IPS-NIHi11 (cell line): ENCODE data around the gene ZNF460.

ENCODE experiments used
- DNase-seq: peaks from one replicate; pipeline ENCODE4 v3.0.0; 2012; ENCODE audit warnings: mixed read lengths, low spot score

The ZNF460 gene

DNA sequence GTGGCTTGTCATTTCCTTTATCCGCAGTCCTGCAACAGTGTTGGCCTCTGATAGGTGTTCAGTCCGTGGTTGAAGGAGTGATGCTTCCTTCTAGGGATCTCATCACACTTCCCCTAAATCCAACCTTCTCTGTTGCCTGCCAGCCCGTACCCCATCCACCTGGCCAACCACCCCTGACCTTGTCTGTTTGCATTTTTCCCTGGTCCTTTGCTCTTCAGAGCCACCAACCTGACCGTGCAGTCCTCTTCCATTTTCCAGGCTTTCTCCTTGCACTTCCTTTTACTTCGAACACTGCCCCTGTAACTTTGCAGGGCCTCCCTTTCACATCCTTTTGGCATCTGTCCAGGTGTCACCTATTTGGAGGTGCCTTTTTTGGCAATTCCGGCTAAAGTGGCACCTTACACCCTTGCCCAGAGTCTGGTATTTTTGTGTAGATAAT, 696 bp downstream of the ZNF460 start:
- no peak for DNase-seq

DNA sequence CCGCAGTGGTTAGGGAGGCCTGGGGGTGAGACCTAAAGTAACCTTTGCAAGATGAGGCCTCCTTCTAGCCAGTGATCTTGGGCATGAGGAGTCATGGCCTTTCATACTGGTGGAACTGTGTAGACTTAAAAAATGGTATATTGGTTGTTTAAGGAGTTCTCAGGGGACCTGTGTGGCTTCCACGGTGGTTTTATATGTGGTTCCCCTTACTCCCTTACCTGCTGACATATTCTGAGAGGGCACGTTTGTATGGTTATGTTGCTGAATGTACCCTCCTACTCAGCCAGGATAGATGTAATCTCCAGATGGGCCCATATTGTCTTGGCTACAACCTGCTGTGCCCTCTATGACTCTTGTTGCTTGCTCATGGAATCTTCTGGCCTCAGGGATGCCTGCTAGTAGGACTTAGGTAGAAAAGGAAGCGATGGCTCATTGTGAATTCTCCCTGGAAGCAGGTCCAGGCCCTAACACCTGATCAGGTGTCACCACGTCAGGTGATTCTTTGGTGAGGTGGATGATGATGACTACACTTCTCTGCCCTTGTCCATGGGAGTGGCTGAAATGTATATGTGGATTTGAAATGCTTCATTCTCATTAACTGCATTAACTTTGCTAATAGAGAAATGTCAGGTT, 1.8 kb downstream of the ZNF460 start:
- DNase-seq: no peak

DNA sequence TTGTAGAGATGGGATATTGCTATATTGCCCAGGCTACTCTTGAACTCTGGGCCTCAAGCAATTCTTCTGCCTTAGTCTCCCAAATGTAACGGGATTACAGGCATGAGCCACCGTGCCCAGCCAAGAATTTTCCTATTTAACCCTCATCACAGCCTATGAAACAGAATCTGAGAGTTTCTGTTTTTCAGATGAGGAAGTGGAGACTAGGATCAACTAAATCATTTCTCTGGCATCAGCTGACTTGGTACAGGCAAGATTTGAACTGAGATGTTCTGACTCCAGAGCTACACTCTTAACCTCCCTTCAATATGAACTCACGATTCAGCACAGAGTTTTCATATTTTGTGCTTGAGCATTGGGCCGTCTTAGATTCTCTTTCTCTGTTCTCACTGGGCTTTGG, 8.1 kb downstream of the ZNF460 start:
- DNase-seq: no peak

DNA sequence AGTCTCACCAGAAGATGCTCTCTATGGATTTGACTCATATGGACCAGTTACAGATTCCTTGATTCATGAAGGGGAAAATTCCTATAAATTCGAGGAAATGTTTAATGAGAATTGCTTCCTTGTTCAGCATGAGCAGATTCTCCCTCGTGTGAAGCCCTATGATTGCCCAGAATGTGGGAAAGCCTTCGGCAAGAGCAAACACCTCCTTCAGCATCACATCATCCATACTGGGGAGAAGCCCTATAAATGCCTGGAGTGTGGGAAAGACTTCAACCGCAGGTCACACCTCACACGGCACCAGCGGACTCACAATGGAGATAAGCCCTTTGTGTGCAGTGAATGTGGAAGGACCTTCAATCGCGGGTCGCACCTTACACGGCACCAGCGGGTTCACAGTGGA, 10.7 kb downstream of the ZNF460 start:
- no peak for DNase-seq

DNA sequence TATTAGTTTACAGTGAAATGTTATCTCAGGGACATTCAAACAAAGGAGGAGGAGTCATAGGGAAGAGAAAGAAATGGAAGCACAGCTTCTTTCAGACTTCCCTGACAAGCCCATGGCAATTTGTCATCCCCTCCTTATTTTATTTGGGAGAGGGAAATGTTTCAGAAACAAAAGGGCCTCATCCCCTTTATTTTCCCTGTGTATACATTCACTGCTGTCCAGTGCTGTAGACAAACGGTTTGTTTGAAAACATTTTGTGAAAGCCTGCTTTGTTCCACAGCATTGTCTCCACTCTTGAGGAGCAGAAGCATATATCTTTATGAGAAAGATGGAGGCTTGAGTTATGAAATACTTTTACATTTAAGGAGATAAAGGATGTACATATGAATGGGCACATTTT, 12.3 kb downstream of the ZNF460 start:
- DNase-seq: no peak

DNA sequence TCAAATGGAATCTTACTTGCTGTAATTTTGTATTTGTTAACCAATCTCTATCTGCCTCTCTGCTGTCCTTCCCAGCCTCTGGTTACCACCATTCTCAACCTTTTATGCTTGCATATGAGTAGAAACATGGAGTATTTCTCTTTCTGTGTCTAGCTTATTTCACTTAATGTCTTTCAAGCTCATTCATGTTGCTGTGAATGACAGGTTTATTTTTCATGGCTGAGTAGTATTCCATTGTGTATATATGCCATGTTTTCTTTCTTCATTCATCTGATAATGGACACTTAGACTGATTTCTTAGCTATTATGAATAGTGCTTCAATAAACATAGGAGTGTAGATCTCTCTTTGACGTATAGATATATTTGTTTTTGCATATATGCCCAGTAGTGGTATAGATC, 13.4 kb downstream of the ZNF460 start:
- DNase-seq: no peak

DNA sequence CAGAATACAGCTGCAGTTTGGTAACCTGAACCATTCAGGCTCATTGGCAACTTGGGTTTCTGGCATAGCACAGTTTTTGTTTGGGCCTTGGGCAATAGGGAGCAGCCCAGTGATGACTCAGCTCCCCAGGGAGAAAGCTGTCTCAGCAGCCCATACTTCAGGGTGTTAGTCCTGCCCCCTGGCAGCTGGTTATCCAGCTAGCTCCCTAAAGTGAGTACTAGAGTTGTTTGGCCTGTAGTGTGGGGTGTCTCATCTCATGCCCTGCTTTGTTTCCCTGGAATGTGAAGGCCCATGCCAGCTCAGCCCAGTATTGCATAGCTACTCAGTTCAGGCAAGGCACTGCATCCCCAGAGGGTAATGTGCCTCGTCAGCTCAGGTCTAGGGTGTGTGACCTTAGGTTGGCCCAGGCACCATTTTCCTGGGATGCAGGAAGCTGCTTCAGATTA, 21.8 kb downstream of the ZNF460 start:
- DNase-seq: no peak

DNA sequence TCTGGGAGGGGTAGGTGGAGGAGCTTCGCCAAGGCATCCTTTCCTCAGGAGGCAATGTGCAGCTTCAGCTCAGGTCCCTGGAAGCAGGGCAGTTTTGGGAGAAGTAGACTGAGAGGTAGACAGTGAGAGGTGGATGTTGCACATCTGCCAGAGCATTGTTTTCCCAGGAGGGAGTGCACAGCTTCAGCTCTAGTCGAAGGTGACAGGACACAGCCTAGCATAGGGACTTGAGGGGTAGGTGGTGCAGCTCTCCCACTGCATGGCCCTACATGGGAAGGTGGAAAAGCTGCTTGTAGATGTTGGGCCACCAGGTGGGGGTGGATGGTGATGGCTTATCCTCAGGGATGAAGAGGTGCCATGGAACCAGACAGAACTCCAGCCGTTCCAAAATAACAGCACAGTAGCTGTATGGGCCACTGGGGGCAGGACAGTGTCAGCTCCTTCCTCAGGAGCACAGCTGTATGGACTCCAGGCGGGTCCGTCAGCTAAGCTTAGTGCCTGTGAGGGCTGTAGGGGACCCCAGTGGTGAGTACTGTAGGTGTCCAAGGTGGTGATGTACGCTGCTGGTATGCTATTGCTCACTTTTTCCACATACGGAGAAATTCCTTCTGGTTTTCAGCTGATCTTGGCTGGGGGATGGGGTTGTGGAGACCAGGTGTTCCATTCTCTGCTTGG, 22.6 kb downstream of the ZNF460 start:
- peak; percentile 21 for DNase-seq

DNA sequence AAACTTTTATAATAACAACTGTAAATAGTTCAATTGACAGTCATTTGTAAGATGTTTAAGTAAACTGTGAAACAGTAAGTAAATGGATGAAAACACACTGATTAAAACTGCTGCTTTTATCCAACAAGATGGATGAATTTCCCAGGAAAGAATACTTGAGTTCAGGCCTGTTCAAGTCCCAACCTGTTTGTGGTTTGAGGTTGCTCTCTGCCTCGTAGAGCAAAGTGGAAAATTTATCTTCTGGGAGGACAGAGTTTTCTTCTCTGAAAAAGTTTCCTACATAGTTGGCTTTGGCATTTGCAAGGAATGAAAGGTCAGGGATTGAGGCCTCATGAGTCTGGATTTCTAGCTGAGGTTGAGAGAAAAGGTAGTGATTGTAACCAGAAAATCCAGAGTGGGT, 24.8 kb downstream of the ZNF460 start:
- no peak for DNase-seq

DNA sequence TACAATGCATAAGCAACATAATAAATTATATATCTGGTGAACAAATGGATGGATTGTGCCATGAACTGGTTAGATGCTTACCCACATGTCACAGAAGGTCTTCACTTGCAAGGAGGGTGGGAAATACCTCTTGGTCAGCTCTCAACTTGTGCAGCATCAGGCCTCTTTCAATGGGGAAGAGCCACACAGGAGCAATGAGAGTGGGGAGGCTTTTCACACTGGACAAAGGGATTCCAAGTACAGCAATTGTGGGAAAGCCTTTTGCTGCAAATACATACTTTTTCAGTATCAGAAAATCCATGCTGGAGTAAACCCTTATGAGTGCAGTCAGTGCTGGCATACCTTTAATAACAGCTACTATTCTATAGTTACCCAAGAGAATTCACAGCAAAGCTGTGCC, 28.2 kb downstream of the ZNF460 start:
- DNase-seq: no peak

DNA sequence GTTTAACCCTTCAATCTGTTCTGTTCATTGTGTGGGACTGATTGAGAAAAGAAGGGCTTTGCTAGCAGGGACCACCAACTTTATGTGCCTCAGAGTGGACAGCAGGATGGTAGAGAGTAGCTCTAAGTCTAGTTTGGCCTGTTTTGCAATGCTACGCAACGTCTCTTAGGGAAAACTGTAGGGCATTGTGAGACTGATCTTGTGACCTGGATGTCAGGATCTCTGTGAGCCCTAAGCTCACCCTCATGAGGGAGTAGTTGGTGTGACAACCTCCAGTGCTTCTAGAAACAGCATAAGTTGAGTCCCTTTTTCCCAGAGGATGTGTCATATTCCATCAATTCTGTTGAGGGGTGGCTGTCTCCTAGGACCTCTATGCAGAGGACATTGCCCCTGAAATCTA, 30.5 kb downstream of the ZNF460 start:
- no peak for DNase-seq

DNA sequence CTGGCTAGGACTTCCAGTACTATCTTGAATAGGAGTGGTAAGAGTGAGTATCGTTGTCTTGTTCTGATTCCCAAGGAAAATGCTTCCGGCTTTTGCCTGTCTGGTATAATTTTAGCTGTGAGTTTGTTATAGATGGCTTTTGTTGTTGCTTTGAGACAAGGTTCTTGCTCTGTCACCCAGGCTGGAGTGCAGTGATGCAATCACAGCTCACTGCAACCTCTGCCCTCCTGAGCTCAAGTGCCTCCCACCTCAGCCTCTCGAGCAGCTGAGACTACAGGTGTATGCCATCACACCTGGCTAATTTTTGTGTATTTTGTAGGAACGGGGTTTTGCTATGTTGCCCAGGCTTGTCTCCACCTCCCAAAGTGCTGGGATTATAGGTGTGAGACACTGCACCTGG, 33.9 kb downstream of the ZNF460 start:
- DNase-seq: no peak

DNA sequence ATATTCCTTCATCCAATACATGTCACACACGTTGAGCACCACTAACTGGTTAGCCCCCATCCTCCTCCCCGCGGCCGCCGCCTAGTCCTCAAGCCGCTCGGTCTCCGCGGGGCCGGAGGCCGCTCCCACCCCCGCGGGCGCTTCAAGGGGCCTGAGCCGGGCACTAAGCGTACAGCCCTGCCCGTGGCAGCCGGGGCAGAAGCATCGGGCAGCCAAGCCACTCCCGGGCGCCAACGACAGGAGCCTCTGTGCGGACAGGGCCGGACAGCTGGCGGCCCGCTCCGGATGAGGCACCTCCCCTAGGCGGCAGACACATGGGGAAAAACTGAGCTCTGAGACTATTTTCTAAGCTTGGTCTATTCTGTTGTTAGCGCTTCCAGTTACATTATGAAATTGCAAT, 37.2 kb downstream of the ZNF460 start:
- DNase-seq: peak; percentile 48

DNA sequence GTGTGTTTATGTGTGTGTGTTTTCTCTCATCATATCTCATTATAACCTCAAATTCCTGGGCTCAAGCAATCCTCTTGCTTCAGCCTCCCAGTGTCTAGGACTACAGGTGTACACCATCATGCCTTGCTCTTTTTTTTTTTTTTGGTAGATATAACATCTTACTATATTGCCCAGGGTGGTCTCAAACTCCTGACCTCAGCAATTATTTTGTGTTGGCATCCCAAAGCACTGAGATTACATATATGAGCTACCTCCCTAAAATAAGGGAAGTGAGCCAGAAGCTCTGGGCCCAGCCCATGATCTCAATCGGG, 39.5 kb downstream of the ZNF460 start:
- DNase-seq: no peak

DNA sequence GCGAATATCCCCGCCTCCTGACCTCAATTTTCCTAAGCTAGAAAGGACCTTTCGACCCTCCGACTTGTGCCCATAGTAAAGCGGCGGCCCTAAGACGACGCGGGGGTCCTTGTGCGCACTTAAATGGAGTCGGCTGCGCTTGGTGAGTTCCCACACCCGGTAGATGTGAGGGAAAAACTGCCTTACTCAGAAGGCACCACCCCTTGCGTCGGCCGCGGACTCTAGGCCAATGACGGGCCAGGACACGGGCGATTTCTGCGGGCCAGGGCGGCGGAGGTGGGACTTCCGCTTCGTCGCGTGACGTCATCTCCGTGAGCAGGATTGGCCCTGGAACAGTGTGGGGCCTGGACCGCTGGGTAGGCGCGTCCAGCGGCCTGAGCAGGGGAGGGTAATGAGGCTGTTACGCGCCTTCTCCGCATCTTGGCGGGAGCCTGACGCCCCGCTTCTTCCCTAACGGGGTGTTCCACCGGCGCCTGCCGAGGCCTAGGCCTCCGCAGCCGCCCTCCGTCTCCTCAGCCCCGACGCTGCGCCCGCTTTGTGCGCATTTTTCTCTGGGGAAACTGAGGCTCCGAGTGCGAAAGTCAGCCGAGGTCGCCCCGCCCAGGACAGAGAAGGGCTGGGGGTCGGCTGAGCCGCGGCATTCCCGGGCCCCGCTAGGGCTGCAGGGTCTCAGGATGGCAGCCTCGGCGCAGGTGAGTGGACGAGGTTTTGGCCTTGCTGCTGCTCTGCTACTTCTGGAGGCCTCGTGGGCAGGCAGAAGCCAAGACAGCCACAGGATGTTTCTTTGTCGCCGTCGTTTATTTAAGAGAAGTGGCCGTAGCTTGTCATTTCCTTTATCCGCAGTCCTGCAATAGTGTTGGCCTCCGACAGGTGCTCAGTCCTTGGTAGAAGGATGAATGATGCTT, 40.1 kb downstream of the ZNF460 start, which contains the start of gene ZNF543:
ZNF543 (plus strand) TSS at position 293 of the 905 bp plus-strand sequence; CDS start at position 675, 382 bp downstream.
- DNase-seq: peak; percentile 100

DNA sequence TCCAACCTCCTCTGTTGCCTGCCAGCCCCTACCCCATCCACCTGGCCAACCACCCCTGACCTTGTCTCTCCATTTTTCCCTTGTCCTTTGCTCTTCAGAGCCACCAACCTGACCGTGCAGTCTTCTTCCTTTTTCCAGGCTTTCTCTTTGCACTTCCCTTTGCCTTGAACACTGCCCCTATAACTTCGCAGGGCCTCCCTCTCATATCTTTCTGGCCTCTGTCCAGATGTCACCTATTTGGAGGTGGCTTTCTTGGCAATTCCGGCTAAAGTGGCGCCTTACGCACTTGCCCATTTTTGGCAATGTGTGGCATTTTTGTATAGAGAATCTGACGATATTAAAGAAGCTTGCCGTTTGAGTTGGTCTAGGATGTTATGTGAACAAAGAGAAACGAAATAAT, 40.8 kb downstream of the ZNF460 start:
- no peak for DNase-seq

DNA sequence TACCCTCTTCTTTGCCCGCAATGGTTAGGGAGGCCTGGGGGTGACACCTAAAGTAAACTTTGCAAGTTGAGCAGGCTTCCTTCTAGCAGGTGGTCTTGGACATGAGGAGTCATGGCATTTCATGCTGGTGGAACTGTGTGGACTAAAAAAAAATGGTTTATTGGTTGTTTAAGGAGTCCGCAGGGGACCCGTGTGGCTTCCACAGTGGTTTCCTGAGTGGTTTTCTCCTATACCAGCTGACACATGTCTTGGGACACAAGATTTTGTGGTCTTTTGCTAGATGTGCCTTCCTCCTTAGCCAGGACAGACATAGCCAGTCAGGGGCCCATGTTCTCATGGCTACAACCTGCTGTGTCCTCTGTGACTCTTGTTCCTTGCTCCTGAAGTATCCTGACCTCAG, 41.5 kb downstream of the ZNF460 start:
- DNase-seq: no peak

DNA sequence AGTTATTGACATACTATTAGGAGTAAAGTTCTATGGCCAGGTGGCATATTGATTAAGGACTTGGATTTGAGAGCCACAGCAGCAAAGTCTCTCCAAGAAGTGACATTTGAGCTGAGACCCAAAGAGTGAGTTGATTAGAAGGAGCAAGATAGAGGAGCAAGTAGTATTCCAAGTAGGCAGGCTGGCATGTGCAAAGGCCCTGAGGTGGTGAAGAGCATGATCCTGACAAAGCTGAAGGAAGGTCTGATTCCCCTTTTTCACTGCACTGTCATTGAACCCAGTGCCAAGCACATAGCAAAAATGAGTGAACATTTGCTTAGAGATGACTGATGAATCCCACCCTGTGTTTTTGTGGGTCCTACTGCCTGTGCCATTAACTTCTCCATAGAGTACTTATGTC, 44.7 kb downstream of the ZNF460 start:
- DNase-seq: no peak

DNA sequence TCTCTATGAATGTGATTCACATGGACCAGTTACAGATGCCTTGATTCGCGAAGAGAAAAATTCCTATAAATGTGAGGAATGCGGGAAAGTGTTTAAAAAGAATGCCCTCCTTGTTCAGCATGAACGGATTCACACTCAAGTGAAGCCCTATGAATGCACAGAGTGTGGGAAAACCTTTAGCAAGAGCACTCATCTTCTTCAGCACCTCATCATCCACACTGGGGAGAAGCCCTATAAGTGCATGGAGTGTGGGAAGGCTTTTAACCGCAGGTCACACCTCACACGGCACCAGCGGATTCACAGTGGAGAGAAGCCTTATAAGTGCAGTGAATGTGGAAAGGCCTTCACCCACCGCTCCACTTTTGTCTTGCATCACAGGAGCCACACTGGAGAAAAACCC, 47.7 kb downstream of the ZNF460 start:
- no peak for DNase-seq

DNA sequence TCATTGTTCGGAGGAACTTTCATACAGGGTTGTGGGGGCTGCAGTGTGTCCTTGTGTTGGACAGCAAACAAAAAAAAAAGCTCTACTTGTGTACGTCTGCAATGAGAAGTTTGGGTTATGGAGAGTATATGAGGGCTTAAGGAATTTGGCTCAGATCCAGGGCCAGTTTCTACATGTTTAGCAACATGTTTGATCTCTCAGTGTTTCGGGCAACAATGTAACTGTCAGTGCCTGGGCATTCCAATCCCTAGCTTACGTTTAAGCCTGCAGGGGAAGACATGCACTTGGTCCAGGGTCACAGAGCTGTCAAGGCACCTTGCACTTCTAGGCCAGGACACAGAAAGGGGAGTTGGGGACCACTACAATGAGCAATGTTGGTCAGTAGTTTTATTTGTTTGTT, 53.9 kb downstream of the ZNF460 start:
- DNase-seq: no peak

DNA sequence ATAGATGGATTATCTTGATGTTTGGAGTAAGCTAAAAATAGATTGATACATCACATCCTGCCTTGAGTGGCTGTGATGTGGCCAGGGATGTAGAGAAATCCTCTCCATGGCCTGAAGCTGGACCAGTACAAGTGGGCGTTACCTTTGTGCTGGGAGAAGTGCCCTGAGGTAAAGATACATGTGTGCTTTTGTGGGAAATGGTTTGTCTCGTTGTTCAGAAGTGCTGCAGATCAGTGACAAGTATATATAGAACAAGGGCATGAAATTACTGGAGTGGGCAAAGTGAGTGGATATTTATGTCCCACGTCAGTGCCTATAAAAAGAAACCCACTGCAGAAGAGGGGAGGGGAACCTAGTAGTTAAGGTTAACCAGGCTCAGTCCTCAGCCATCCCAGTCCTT, 58.6 kb downstream of the ZNF460 start:
- no peak for DNase-seq

DNA sequence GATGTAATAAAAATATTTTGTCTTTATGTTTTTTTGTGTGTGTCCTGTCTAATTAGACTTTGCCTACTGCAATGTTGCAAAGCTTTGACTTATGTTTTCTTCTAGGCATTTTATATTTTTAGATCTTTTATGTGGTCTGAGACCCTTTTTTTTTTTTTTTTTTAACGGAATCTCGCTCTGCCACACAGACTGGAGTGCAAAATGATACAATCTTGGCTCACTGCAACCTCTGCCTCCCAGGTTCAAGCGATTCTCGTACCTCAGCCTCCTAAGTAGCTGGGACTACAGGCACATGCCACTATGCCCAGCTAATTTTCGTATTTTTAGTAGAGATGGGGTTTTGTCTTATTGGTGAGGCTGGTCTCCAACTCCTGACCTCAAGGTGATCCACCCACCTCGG, 62.3 kb downstream of the ZNF460 start:
- DNase-seq: no peak
